Activated CD4-positive, alpha-beta T cell treated with anti-CD3 and anti-CD28 coated beads for 24 hours (primary cell): ENCODE measurements around the gene SERPINB6.
"Not testable (repeated sequence)": the region's sequence is repeated elsewhere in the genome, so short reads cannot be mapped to it uniquely, and the experiment has no call there.

Experiments
- DNase-seq, 2 donors: peaks; one replicate each; pipeline ENCODE4 v3.0.0-alpha.2; 2020; ENCODE audit warnings: low read depth in 2 of 2

Gene SERPINB6

GRCh38 chr6:2999618-3000557, 28.5 kb upstream of the SERPINB6 start, which contains the start of gene NQO2:
Gene NQO2, plus strand, starts transcription at chr6:2999894. Its CDS starts 6,659 bp downstream, at chr6:3006553.
- DNase-seq = peak; percentile 89 to 90

GRCh38 chr6:2998998-2999617, 27.7 kb upstream of the SERPINB6 start:
- no peak for DNase-seq

- not testable (repeated sequence) for DNase-seq
These were observed 27.1 kb upstream of the SERPINB6 start for GRCh38 chr6:2998249-2998997.

- DNase-seq = no peak
These were observed 22.5 kb upstream of the SERPINB6 start for GRCh38 chr6:2993755-2994317.

- no peak for DNase-seq
These were observed 21.1 kb upstream of the SERPINB6 start for GRCh38 chr6:2992330-2992979.

GRCh38 chr6:2990932-2991506, 19.7 kb upstream of the SERPINB6 start:
- DNase-seq = no peak

GRCh38 chr6:2990248-2990931, 19.0 kb upstream of the SERPINB6 start:
- DNase-seq = no peak

GRCh38 chr6:2989332-2990247, 18.2 kb upstream of the SERPINB6 start:
- peak; percentile 50 to 72 for DNase-seq

GRCh38 chr6:2988426-2989331, 17.3 kb upstream of the SERPINB6 start:
- peak; percentile 59 to 61 for DNase-seq

GRCh38 chr6:2988094-2988425, 16.7 kb upstream of the SERPINB6 start:
- DNase-seq = no peak

- DNase-seq = no peak
These were observed 15.4 kb upstream of the SERPINB6 start for GRCh38 chr6:2986722-2987221.

GRCh38 chr6:2984738-2985406, 13.5 kb upstream of the SERPINB6 start:
- no peak for DNase-seq

- DNase-seq = no peak
These were observed 11.2 kb upstream of the SERPINB6 start for GRCh38 chr6:2982426-2983117.

GRCh38 chr6:2980465-2980855, 9.1 kb upstream of the SERPINB6 start:
- no peak for DNase-seq

GRCh38 chr6:2979819-2980464, 8.6 kb upstream of the SERPINB6 start:
- DNase-seq = no peak

- no peak for DNase-seq
These were observed 7.6 kb upstream of the SERPINB6 start for GRCh38 chr6:2978923-2979322.
